ENCODE data around the gene TTC3. TPM values are rescaled to one million over a fixed set of nuclear protein-coding genes. Genes with fewer than 3 reads are reported as not detected.

TTC3 gene
- total and polyA plus RNA-seq, 4 experiments from 2014 or later = 36.4 to 171 (median 136) TPM

- Mint-ChIP-seq H3K4me1 (peaks cover 0 to 7% (median 4%) of the 10 kb centered on the region in 4 donors), H3K9me3 (peaks cover 0 to 6% (median 0%) of the 10 kb centered on the region in 8 donors), H3K27me3 (no peaks in the 10 kb centered on the region), H3K27ac (peak overlapping the region in 3 of 7 donors; percentile 41 to 91 (median 67)), H3K36me3 (peaks cover 51 to 59% of the 10 kb centered on the region in 2 donors), H3K4me3 (no peak overlapping the region)
- intact Hi-C loops (cut with micrococcal nuclease) = no loop called here
- H3K27me3 ChIP-seq (ENCODE audit: insufficient read depth, low read length) = no peaks in the 10 kb centered on the region
- H3K36me3 ChIP-seq (ENCODE audit: insufficient read depth, low read length) = peaks cover 31% of the 10 kb centered on the region
- H3K9me3 ChIP-seq (ENCODE audit: control insufficient read depth in 1 of 2, low read length in 2 of 2) = no peaks in the 10 kb centered on the region
- CTCF ChIA-PET (ENCODE audit: partially characterized antibody) = no interaction called here
- no peak for DNase-seq
- no peaks in the 10 kb centered on the region for H3K4me1 ChIP-seq (ENCODE audit: insufficient read depth, low read length)
- H3K27ac ChIP-seq (ENCODE audit: low read depth, low read length) = no peak overlapping the region
- POLR2A ChIA-PET (ENCODE audit: partially characterized antibody) = no interaction called here
- H3K4me3 ChIP-seq (ENCODE audit: low read length in 2 of 2) = no peak overlapping the region
These were observed 110.7 kb downstream of the TTC3 start for GRCh38 chr21:37183749-37184148.

GRCh38 chr21:37184784-37185593 is 111.9 kb downstream of the TTC3 start:
- ChIA-PET POLR2A (ENCODE audit: partially characterized antibody) (no interaction called here), CTCF (ENCODE audit: partially characterized antibody) (interaction anchor here (0.8 kb wide), 1 partner anchor 279 kb away, joined by 3 read pairs; no protein-coding TSS in a partner anchor)

GRCh38 chr21:37186983-37187382 is 113.9 kb downstream of the TTC3 start:
- Mint-ChIP-seq H3K9me3 (no peaks in the 10 kb centered on the region), H3K27ac (peak overlapping the region in 1 of 7 donors; percentile 46), H3K27me3 (no peaks in the 10 kb centered on the region), H3K4me3 (no peak overlapping the region), H3K4me1 (peaks cover 0 to 6% (median 4%) of the 10 kb centered on the region in 4 donors), H3K36me3 (peaks cover 51 to 61% of the 10 kb centered on the region in 2 donors)
- POLR2A ChIA-PET (ENCODE audit: partially characterized antibody) = no interaction called here
- no peaks in the 10 kb centered on the region for H3K9me3 ChIP-seq (ENCODE audit: control insufficient read depth in 1 of 2, low read length in 2 of 2)
- intact Hi-C loops (cut with micrococcal nuclease) = no loop called here
- H3K27ac ChIP-seq (ENCODE audit: low read depth, low read length) = no peak overlapping the region
- H3K4me3 ChIP-seq (ENCODE audit: low read length in 2 of 2) = no peak overlapping the region
- H3K27me3 ChIP-seq (ENCODE audit: insufficient read depth, low read length) = no peaks in the 10 kb centered on the region
- no peaks in the 10 kb centered on the region for H3K4me1 ChIP-seq (ENCODE audit: insufficient read depth, low read length)
- CTCF ChIA-PET (ENCODE audit: partially characterized antibody) = no interaction called here
- no peak for DNase-seq
- H3K36me3 ChIP-seq (ENCODE audit: insufficient read depth, low read length) = peaks cover 24% of the 10 kb centered on the region

More at GRCh38 chr21:37184784-37185593, 111.9 kb downstream of the TTC3 start:
- H3K4me3 ChIP-seq (ENCODE audit: low read length in 2 of 2) = no peak overlapping the region
- no peaks in the 10 kb centered on the region for H3K9me3 ChIP-seq (ENCODE audit: control insufficient read depth in 1 of 2, low read length in 2 of 2)
- no peaks in the 10 kb centered on the region for H3K27me3 Mint-ChIP-seq
- DNase-seq = no peak
- peak overlapping the region in 2 of 7 donors; percentile 10 to 84 for H3K27ac Mint-ChIP-seq
- H3K4me1 ChIP-seq (ENCODE audit: insufficient read depth, low read length) = no peaks in the 10 kb centered on the region
- peaks cover 0 to 7% (median 4%) of the 10 kb centered on the region in 4 donors for H3K4me1 Mint-ChIP-seq
- peaks cover 31% of the 10 kb centered on the region for H3K36me3 ChIP-seq (ENCODE audit: insufficient read depth, low read length)
- peaks cover 0 to 3% (median 0%) of the 10 kb centered on the region in 8 donors for H3K9me3 Mint-ChIP-seq
- H3K27me3 ChIP-seq (ENCODE audit: insufficient read depth, low read length) = no peaks in the 10 kb centered on the region
- intact Hi-C loops (cut with micrococcal nuclease) = no loop called here
- peaks cover 51 to 60% of the 10 kb centered on the region in 2 donors for H3K36me3 Mint-ChIP-seq
- H3K4me3 Mint-ChIP-seq = no peak overlapping the region
- H3K27ac ChIP-seq (ENCODE audit: low read depth, low read length) = no peak overlapping the region

- Histone ChIP-seq H3K27me3 (ENCODE audit: insufficient read depth, low read length) (no peaks in the 10 kb centered on the region), H3K36me3 (ENCODE audit: insufficient read depth, low read length) (peaks cover 31% of the 10 kb centered on the region), H3K4me3 (ENCODE audit: low read length in 2 of 2) (no peak overlapping the region), H3K27ac (ENCODE audit: low read depth, low read length) (no peak overlapping the region), H3K9me3 (ENCODE audit: control insufficient read depth in 1 of 2, low read length in 2 of 2) (no peaks in the 10 kb centered on the region), H3K4me1 (ENCODE audit: insufficient read depth, low read length) (no peaks in the 10 kb centered on the region)
- Mint-ChIP-seq H3K27ac (no peak overlapping the region), H3K27me3 (no peaks in the 10 kb centered on the region), H3K9me3 (no peaks in the 10 kb centered on the region), H3K4me1 (peaks cover 0 to 5% (median 2%) of the 10 kb centered on the region in 4 donors), H3K4me3 (no peak overlapping the region), H3K36me3 (peaks cover 63 to 69% of the 10 kb centered on the region in 2 donors)
- POLR2A ChIA-PET (ENCODE audit: partially characterized antibody) = no interaction called here
- DNase-seq = no peak
- CTCF ChIA-PET (ENCODE audit: partially characterized antibody) = no interaction called here
- intact Hi-C loops (cut with micrococcal nuclease) = no loop called here
These were observed 115.8 kb downstream of the TTC3 start for GRCh38 chr21:37188825-37189224.

GRCh38 chr21:37192019-37192418 is 119.0 kb downstream of the TTC3 start:
- no peaks in the 10 kb centered on the region for H3K9me3 Mint-ChIP-seq
- H3K4me3 Mint-ChIP-seq = no peak overlapping the region
- no peak overlapping the region for H3K4me3 ChIP-seq (ENCODE audit: low read length in 2 of 2)
- H3K9me3 ChIP-seq (ENCODE audit: control insufficient read depth in 1 of 2, low read length in 2 of 2) = no peaks in the 10 kb centered on the region
- peak overlapping the region in 4 of 7 donors; percentile 6 to 77 (median 44) for H3K27ac Mint-ChIP-seq
- intact Hi-C loops (cut with micrococcal nuclease) = no loop called here
- no peak for DNase-seq
- H3K27ac ChIP-seq (ENCODE audit: low read depth, low read length) = no peak overlapping the region
- CTCF ChIA-PET (ENCODE audit: partially characterized antibody) = no interaction called here
- no peaks in the 10 kb centered on the region for H3K4me1 Mint-ChIP-seq
- no peaks in the 10 kb centered on the region for H3K4me1 ChIP-seq (ENCODE audit: insufficient read depth, low read length)
- H3K36me3 Mint-ChIP-seq = peaks cover 65 to 74% of the 10 kb centered on the region in 2 donors
- POLR2A ChIA-PET (ENCODE audit: partially characterized antibody) = no interaction called here
- no peaks in the 10 kb centered on the region for H3K27me3 Mint-ChIP-seq
- H3K36me3 ChIP-seq (ENCODE audit: insufficient read depth, low read length) = peaks cover 44% of the 10 kb centered on the region
- H3K27me3 ChIP-seq (ENCODE audit: insufficient read depth, low read length) = no peaks in the 10 kb centered on the region

- Mint-ChIP-seq H3K27ac (peak overlapping the region in 1 of 7 donors; percentile 50), H3K9me3 (no peaks in the 10 kb centered on the region), H3K4me1 (no peaks in the 10 kb centered on the region), H3K36me3 (peaks cover 64 to 71% of the 10 kb centered on the region in 2 donors), H3K4me3 (peak overlapping the region in 1 of 8 donors; percentile 60), H3K27me3 (no peaks in the 10 kb centered on the region)
- CTCF ChIA-PET (ENCODE audit: partially characterized antibody) = no interaction called here
- Histone ChIP-seq H3K4me1 (ENCODE audit: insufficient read depth, low read length) (no peaks in the 10 kb centered on the region), H3K36me3 (ENCODE audit: insufficient read depth, low read length) (peaks cover 34% of the 10 kb centered on the region), H3K9me3 (ENCODE audit: control insufficient read depth in 1 of 2, low read length in 2 of 2) (no peaks in the 10 kb centered on the region), H3K4me3 (ENCODE audit: low read length in 2 of 2) (no peak overlapping the region), H3K27me3 (ENCODE audit: insufficient read depth, low read length) (no peaks in the 10 kb centered on the region), H3K27ac (ENCODE audit: low read depth, low read length) (no peak overlapping the region)
- POLR2A ChIA-PET (ENCODE audit: partially characterized antibody) = no interaction called here
- intact Hi-C loops (cut with micrococcal nuclease) = no loop called here
- DNase-seq = no peak
These were observed 120.0 kb downstream of the TTC3 start for GRCh38 chr21:37193006-37193405.

- Mint-ChIP-seq H3K4me3 (no peak overlapping the region), H3K9me3 (no peaks in the 10 kb centered on the region), H3K4me1 (no peaks in the 10 kb centered on the region), H3K36me3 (peaks cover 66 to 72% of the 10 kb centered on the region in 2 donors), H3K27ac (peak overlapping the region in 1 of 7 donors; percentile 28), H3K27me3 (no peaks in the 10 kb centered on the region)
- intact Hi-C loops (cut with micrococcal nuclease) = no loop called here
- Histone ChIP-seq H3K27ac (ENCODE audit: low read depth, low read length) (no peak overlapping the region), H3K9me3 (ENCODE audit: control insufficient read depth in 1 of 2, low read length in 2 of 2) (no peaks in the 10 kb centered on the region), H3K27me3 (ENCODE audit: insufficient read depth, low read length) (no peaks in the 10 kb centered on the region), H3K36me3 (ENCODE audit: insufficient read depth, low read length) (peaks cover 31% of the 10 kb centered on the region), H3K4me1 (ENCODE audit: insufficient read depth, low read length) (no peaks in the 10 kb centered on the region), H3K4me3 (ENCODE audit: low read length in 2 of 2) (no peak overlapping the region)
- no peak for DNase-seq
- CTCF ChIA-PET (ENCODE audit: partially characterized antibody) = no interaction called here
- POLR2A ChIA-PET (ENCODE audit: partially characterized antibody) = no interaction called here
These were observed 120.6 kb downstream of the TTC3 start for GRCh38 chr21:37193676-37194075.
